MM.1S (cell line): ENCODE measurements around the gene SH3D19.

Experiments used
- DNase-seq: peaks from one replicate; pipeline ENCODE4 v3.0.0-alpha.2; 2015
- H2AFZ ChIP-seq: fragments of 300-600 bp; sonication (generic); 2 replicates; pipeline ENCODE4 v1.6.0; 2016; ENCODE audit warnings: antibody characterized with exemption, low read length
- H3F3A ChIP-seq: fragments of 300-600 bp; sonication (generic); 2 replicates; pipeline ENCODE4 v1.6.1; 2016; ENCODE audit warnings: mild to moderate bottlenecking, antibody characterized with exemption, low read length, moderate library complexity, mixed read lengths; ENCODE audit not compliant: insufficient read depth
- H3K27ac ChIP-seq: fragments of 300-600 bp; sonication (generic); 2 replicates; pipeline ENCODE4 v1.5.1; 2016; ENCODE audit warnings: mild to moderate bottlenecking, low read length
- H3K27me3 ChIP-seq: fragments of 300-600 bp; sonication (generic); replicated peaks from 2 replicates; pipeline ENCODE4 v1.6.0; 2016; ENCODE audit warnings: low read length; ENCODE audit not compliant: insufficient read depth
- H3K36me3 ChIP-seq: fragments of 300-600 bp; sonication (generic); replicated peaks from 2 replicates; pipeline ENCODE4 v1.6.1; 2016; ENCODE audit warnings: mild to moderate bottlenecking, low read length, mixed read lengths; ENCODE audit not compliant: insufficient read depth
- H3K4me1 ChIP-seq: fragments of 300-600 bp; sonication (generic); 2 replicates; pipeline ENCODE4 v1.6.1; 2016; ENCODE audit warnings: low read length, mixed read lengths
- H3K4me2 ChIP-seq: fragments of 300-600 bp; sonication (generic); 2 replicates; pipeline ENCODE4 v1.6.0; 2016; ENCODE audit warnings: low read depth, low read length
- H3K4me3 ChIP-seq: fragments of 300-600 bp; sonication (generic); 2 replicates; pipeline ENCODE4 v1.5.1; 2016; ENCODE audit warnings: low read length, mixed read lengths
- H3K79me2 ChIP-seq: fragments of 300-600 bp; sonication (generic); 2 replicates; pipeline ENCODE4 v1.6.1; 2016; ENCODE audit warnings: mixed run types, low read length, mixed read lengths
- H3K9ac ChIP-seq: fragments of 300-600 bp; sonication (generic); 2 replicates; pipeline ENCODE4 v1.6.1; 2016; ENCODE audit warnings: low read length, mixed read lengths
- H3K9me2 ChIP-seq: fragments of 300-600 bp; sonication (generic); replicated peaks from 2 replicates; pipeline ENCODE4 v1.6.1; 2016; ENCODE audit warnings: mild to moderate bottlenecking, low read length, mixed read lengths; ENCODE audit not compliant: insufficient read depth
- H3K9me3 ChIP-seq: fragments of 300-600 bp; sonication (generic); replicated peaks from 2 replicates; pipeline ENCODE4 v1.6.1; 2016; ENCODE audit warnings: mild to moderate bottlenecking, low read length, mixed read lengths; ENCODE audit not compliant: insufficient read depth
- H4K20me1 ChIP-seq: fragments of 300-600 bp; sonication (generic); 2 replicates; pipeline ENCODE4 v1.6.1; 2016; ENCODE audit warnings: mild to moderate bottlenecking, low read length, moderate library complexity, mixed read lengths; ENCODE audit not compliant: insufficient read depth
- CTCF ChIP-seq: fragments of 300-600 bp; sonication (generic); IDR thresholded peaks from 2 replicates; pipeline ENCODE4 v1.5.1; 2016; ENCODE audit warnings: antibody characterized with exemption, low read length, mixed read lengths
- EZH2 ChIP-seq: fragments of 300-600 bp; sonication (generic); optimal IDR thresholded peaks from 2 replicates; pipeline ENCODE3; 2017; ENCODE audit warnings: low read depth, mild to moderate bottlenecking, antibody characterized with exemption, low read length, mixed read lengths
- EZH2phosphoT487 ChIP-seq: fragments of 300-600 bp; sonication (generic); IDR thresholded peaks from 2 replicates; pipeline ENCODE4 v1.6.1; 2018; ENCODE audit warnings: antibody characterized with exemption, low read length

Gene SH3D19

DNA sequence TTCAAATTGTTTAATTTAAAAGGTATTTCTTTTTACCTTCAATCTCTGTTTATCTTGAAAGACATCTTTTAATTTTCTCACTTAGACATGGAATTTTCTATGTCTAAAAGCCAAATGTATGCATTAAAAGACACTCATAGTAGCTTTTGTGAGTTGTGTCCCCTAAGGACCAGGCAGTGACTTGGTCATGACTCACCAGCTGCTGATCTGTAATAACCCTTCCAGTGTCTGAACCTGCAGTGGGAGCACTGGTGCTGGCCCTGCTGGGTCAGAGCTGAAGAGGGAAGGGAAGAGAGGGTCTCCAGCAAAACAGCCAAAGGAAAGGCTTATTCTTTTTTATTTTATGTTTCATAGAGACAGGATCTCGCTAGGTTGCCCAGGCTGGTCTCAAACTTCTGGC, 31.1 kb upstream of the SH3D19 start:
- Histone ChIP-seq H3K4me3 (no peak overlapping the region), H3K9me3 (no peaks in the 10 kb centered on the region), H3K9me2 (no peaks in the 10 kb centered on the region), H4K20me1 (no peaks in the 10 kb centered on the region), H2AFZ (no peak overlapping the region), H3K36me3 (no peaks in the 10 kb centered on the region), H3K79me2 (no peaks in the 10 kb centered on the region), H3K4me1 (no peaks in the 10 kb centered on the region), H3K27ac (no peak overlapping the region), H3K4me2 (no peak overlapping the region), H3K9ac (no peak overlapping the region), H3K27me3 (no peaks in the 10 kb centered on the region), H3F3A (no peaks in the 10 kb centered on the region)
- TF ChIP-seq CTCF (no peak), EZH2 (no peak), EZH2phosphoT487 (no peak)
- DNase-seq: no peak

- Histone ChIP-seq H3F3A (no peaks in the 10 kb centered on the region), H3K36me3 (no peaks in the 10 kb centered on the region), H3K4me1 (no peaks in the 10 kb centered on the region), H3K4me2 (no peak overlapping the region), H3K9me3 (no peaks in the 10 kb centered on the region), H3K9me2 (no peaks in the 10 kb centered on the region), H4K20me1 (no peaks in the 10 kb centered on the region), H2AFZ (no peak overlapping the region), H3K4me3 (no peak overlapping the region), H3K27ac (no peak overlapping the region), H3K27me3 (no peaks in the 10 kb centered on the region), H3K79me2 (no peaks in the 10 kb centered on the region), H3K9ac (no peak overlapping the region)
- no peak for DNase-seq
- no peak for TF ChIP-seq EZH2
- TF ChIP-seq EZH2phosphoT487: no peak
Measured at GRCh38 chr4:151355155-151355554, 29.8 kb upstream of the SH3D19 start.

- H2AFZ ChIP-seq: no peak overlapping the region
- H3K9me2 ChIP-seq: no peaks in the 10 kb centered on the region
- H4K20me1 ChIP-seq: no peaks in the 10 kb centered on the region
- no peaks in the 10 kb centered on the region for H3K36me3 ChIP-seq
- no peaks in the 10 kb centered on the region for H3K4me1 ChIP-seq
- H3K27ac ChIP-seq: no peak overlapping the region
- no peak for DNase-seq
- TF ChIP-seq EZH2 (no peak), CTCF (no peak), EZH2phosphoT487 (no peak)
- H3F3A ChIP-seq: no peaks in the 10 kb centered on the region
- no peaks in the 10 kb centered on the region for H3K9me3 ChIP-seq
- H3K79me2 ChIP-seq: no peaks in the 10 kb centered on the region
- H3K9ac ChIP-seq: no peak overlapping the region
- no peak overlapping the region for H3K4me2 ChIP-seq
- H3K27me3 ChIP-seq: no peaks in the 10 kb centered on the region
- H3K4me3 ChIP-seq: no peak overlapping the region
Measured at GRCh38 chr4:151347490-151348235, 22.3 kb upstream of the SH3D19 start.

DNA sequence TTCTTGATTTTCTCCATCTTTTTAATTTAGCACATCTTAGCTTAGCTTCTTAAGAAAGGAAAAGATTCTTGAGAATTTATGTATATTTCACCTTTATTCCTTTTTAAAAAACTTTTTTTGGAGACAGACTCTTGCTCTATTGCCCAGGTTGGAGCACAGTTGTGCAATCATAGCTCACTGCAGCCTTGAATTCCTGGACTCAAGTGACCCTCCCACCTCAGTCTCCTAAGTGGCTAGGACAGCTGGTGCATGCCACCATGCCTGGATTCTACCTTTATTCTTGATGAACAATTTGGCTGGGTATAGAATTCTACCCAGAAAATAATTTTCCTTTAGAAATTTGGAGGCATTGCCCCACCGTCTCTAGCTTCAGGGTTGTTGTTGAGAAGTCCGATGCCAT, 19.5 kb upstream of the SH3D19 start:
- no peak for DNase-seq
- TF ChIP-seq CTCF: no peak
- no peak for TF ChIP-seq EZH2
- no peak for TF ChIP-seq EZH2phosphoT487
- Histone ChIP-seq H3F3A (no peaks in the 10 kb centered on the region), H4K20me1 (no peaks in the 10 kb centered on the region), H3K4me3 (no peak overlapping the region), H2AFZ (no peak overlapping the region), H3K4me1 (no peaks in the 10 kb centered on the region), H3K4me2 (no peak overlapping the region), H3K36me3 (no peaks in the 10 kb centered on the region), H3K9ac (no peak overlapping the region), H3K9me3 (no peaks in the 10 kb centered on the region), H3K9me2 (no peaks in the 10 kb centered on the region), H3K27me3 (no peaks in the 10 kb centered on the region), H3K27ac (no peak overlapping the region), H3K79me2 (no peaks in the 10 kb centered on the region)
